A549 (cell line): ENCODE data around the gene CEP290. TPM values are rescaled to one million over a fixed set of nuclear protein-coding genes. Genes with fewer than 3 reads are reported as not detected.

ENCODE experiments used
- ATAC-seq, 2 experiments: fragments of 200-7000 bp in 1 of 2; fragments of >200 bp in 1 of 2; cut with Nextera tagmentation in 1 of 2; cut with Tn5 transposase in 1 of 2; 3 replicates each; pipeline versions ENCODE4 v1.8.0 to v1.9.1; 2018 to 2020; ENCODE audit warnings: mild to moderate bottlenecking in 1 of 2, moderate library complexity in 1 of 2
- CTCF ChIA-PET: fragments of 300-600 bp; sonication (Branson Sonifier 250); formaldehyde crosslinking; extraction: SDS; loops from one replicate; lab custom pipeline; 2021; ENCODE audit warnings: antibody characterized with exemption, inconsistent platforms; lab: Yijun Ruan, JAX
- POLR2A ChIA-PET: fragments of 350-600 bp; formaldehyde crosslinking; extraction: SDS; loops from one replicate; lab custom pipeline; 2021; ENCODE audit warnings: antibody characterized with exemption, inconsistent platforms; lab: Yijun Ruan, JAX
- DNase-seq, 2 experiments: peaks; one replicate each; pipeline versions ENCODE4 v3.0.0 to v3.0.0-alpha.2; 2011 to 2016; ENCODE audit warnings: low read depth in 1 of 2, low spot score in 1 of 2
- FAIRE-seq: peaks from 2 replicates; lab custom pipeline; 2011; peaks lifted over from hg19 to GRCh38; lab: Jason Lieb, UNC
- H3K27ac ChIP-seq, 2 experiments: fragments of >200 bp; sonication (Bioruptor Twin); formaldehyde crosslinking; 3 replicates each; pipeline ENCODE4 v1.5.1; 2016 to 2017
- H3K4me1 ChIP-seq: fragments of >200 bp; sonication (Bioruptor Twin); formaldehyde crosslinking; 3 replicates; pipeline ENCODE4 v1.6.1; 2016
- H3K4me2 ChIP-seq: fragments of >200 bp; sonication (Bioruptor Twin); formaldehyde crosslinking; 3 replicates; pipeline ENCODE4 v1.6.1; 2016
- H3K4me3 ChIP-seq: fragments of >200 bp; sonication (Bioruptor Twin); formaldehyde crosslinking; 3 replicates; pipeline ENCODE4 v1.5.1; 2016
- H3K9me3 ChIP-seq: fragments of >200 bp; sonication (Bioruptor Twin); formaldehyde crosslinking; 3 replicates; pipeline ENCODE4 v1.6.1; 2016
- BHLHE40 ChIP-seq: IDR thresholded peaks from 2 replicates; pipeline ENCODE4 v1.6.1; 2012; ENCODE audit warnings: low read depth, low read length, inconsistent platforms
- EHMT2 ChIP-seq: fragments of 200-600 bp; sonication (generic); IDR thresholded peaks from 2 replicates; pipeline ENCODE4 v1.6.1; 2016; ENCODE audit warnings: antibody characterized with exemption, low read depth, mild to moderate bottlenecking, moderate library complexity
- FOSL2 ChIP-seq, 2 experiments: fragments of 450-650 bp in 1 of 2; fragments of >200 bp in 1 of 2; sonication (Bioruptor Twin) in 1 of 2; formaldehyde crosslinking; IDR thresholded peaks; 2 replicates each; pipeline versions ENCODE4 v1.5.0 to v1.6.1; 2016 to 2020; ENCODE audit warnings: mild to moderate bottlenecking in 1 of 2, moderate library complexity in 1 of 2
- HOXB13 ChIP-seq: fragments of 250-450 bp; sonication (Bioruptor Pico); IDR thresholded peaks from 2 replicates; pipeline ENCODE4 v1.5.0; 2020; ENCODE audit warnings: low read depth, mild to moderate bottlenecking, moderate library complexity
- KDM5A ChIP-seq: fragments of 200-600 bp; sonication (generic); IDR thresholded peaks from 2 replicates; pipeline ENCODE4 v1.6.1; 2016; ENCODE audit warnings: antibody characterized with exemption, mild to moderate bottlenecking
- MAZ ChIP-seq: fragments of 150-350 bp; IDR thresholded peaks from 2 replicates; pipeline ENCODE4 v1.6.1; 2014; ENCODE audit warnings: antibody characterized with exemption, low read depth, low read length, borderline replicate concordance
- NFE2L2 ChIP-seq: fragments of 150-350 bp; conservative IDR thresholded peaks from 2 replicates; pipeline ENCODE4 v1.6.1; 2014; ENCODE audit warnings: low read length
- POLR2A ChIP-seq: IDR thresholded peaks from 2 replicates; pipeline ENCODE4 v1.6.1; 2012; ENCODE audit warnings: mild to moderate bottlenecking, low read length
- POLR2AphosphoS2 ChIP-seq: conservative IDR thresholded peaks from 2 replicates; pipeline ENCODE4 v1.6.1; 2012; ENCODE audit warnings: low read length, improper control_type of control experiment, inconsistent platforms
- RARB ChIP-seq: fragments of 250-450 bp; sonication (Bioruptor Pico); IDR thresholded peaks from 2 replicates; pipeline ENCODE4 v1.8.0; 2021; ENCODE audit warnings: mild to moderate bottlenecking, moderate library complexity
- RCOR1 ChIP-seq: fragments of 150-350 bp; IDR thresholded peaks from 2 replicates; pipeline ENCODE4 v1.6.1; 2014; ENCODE audit warnings: antibody characterized with exemption, low read length, low read depth
- RFX5 ChIP-seq: fragments of 450-650 bp; IDR thresholded peaks from 2 replicates; pipeline ENCODE4 v1.7.1; 2014; ENCODE audit warnings: antibody characterized with exemption, mild to moderate bottlenecking, moderate library complexity
- RNF2 ChIP-seq: fragments of 200-600 bp; sonication (generic); IDR thresholded peaks from 2 replicates; pipeline ENCODE4 v1.6.1; 2016; ENCODE audit warnings: low read depth, mild to moderate bottlenecking, antibody characterized with exemption, moderate library complexity, borderline replicate concordance
- SMC3 ChIP-seq: fragments of >200 bp; sonication (Bioruptor Twin); formaldehyde crosslinking; IDR thresholded peaks from 3 replicates; pipeline ENCODE4 v1.6.1; 2018; ENCODE audit warnings: inconsistent platforms
- ZC3H11A ChIP-seq: fragments of 450-650 bp; IDR thresholded peaks from 2 replicates; pipeline ENCODE4 v1.6.1; 2014; ENCODE audit warnings: antibody characterized with exemption, mild to moderate bottlenecking
- ZFP36 ChIP-seq: fragments of 450-650 bp; IDR thresholded peaks from 2 replicates; pipeline ENCODE4 v1.6.1; 2014; ENCODE audit warnings: borderline replicate concordance; ENCODE audit not compliant: partially characterized antibody
- ZNF302 ChIP-seq: fragments of 250-450 bp; sonication (Bioruptor Pico); IDR thresholded peaks from 2 replicates; pipeline ENCODE4 v1.9.0; 2021; ENCODE audit warnings: inconsistent platforms, mild to moderate bottlenecking, moderate library complexity
- ZSCAN20 ChIP-seq: fragments of 250-450 bp; sonication (Bioruptor Pico); IDR thresholded peaks from 2 replicates; pipeline ENCODE4 v1.8.0; 2022; ENCODE audit warnings: mild to moderate bottlenecking, moderate library complexity
- WGBS: methylation state at CpG from one replicate; pipeline ENCODE4 v1.1.6; 2017; ENCODE audit errors: missing lambda C conversion rate; 5-methylcytosine and 5-hydroxymethylcytosine counted together
- polyA plus RNA-seq, 4 experiments: library from polyadenylated mRNA; depleted of rRNA in 3 of 4; stranded (reverse); fragments of >200 nt; fragmentation: RNase III in 1 of 4; extraction: RNeasy Plus Mini Kit Qiagen cat#74134 plus additional on column Dnase treatment in 1 of 4; gene quantifications; 2 replicates in 3 of 4; 3 replicates in 1 of 4; pipeline ENCODE4 v1.2.3, GENCODE V29; 2011 to 2017
- TF ChIP-seq, protein P1 (sequence below): fragments of >200 bp; sonication (Bioruptor Twin); formaldehyde crosslinking; IDR thresholded peaks from 3 replicates; pipeline ENCODE4 v1.6.1; 2016
- TF ChIP-seq, protein P2 (sequence below): fragments of >200 bp; sonication (Bioruptor Twin); formaldehyde crosslinking; IDR thresholded peaks from 2 replicates; pipeline ENCODE4 v1.6.1; 2016
- TF ChIP-seq, protein P3 (sequence below): fragments of 200-600 bp; sonication (generic); IDR thresholded peaks from 2 replicates; pipeline ENCODE4 v1.6.1; 2016; ENCODE audit warnings: antibody characterized with exemption, mild to moderate bottlenecking, moderate library complexity
- TF ChIP-seq, protein P4 (sequence below): IDR thresholded peaks from 2 replicates; pipeline ENCODE4 v1.6.1; 2012
- TF ChIP-seq, protein P5 (sequence below): fragments of 250-450 bp; sonication (Bioruptor Pico); IDR thresholded peaks from 2 replicates; pipeline ENCODE4 v1.5.0; 2021; ENCODE audit warnings: mild to moderate bottlenecking, moderate library complexity, borderline replicate concordance

Gene CEP290
- polyA plus RNA-seq, 2 of the 4 experiments (the other 2 are of a cell fraction) = 6.7 to 23.1 TPM

DNA sequence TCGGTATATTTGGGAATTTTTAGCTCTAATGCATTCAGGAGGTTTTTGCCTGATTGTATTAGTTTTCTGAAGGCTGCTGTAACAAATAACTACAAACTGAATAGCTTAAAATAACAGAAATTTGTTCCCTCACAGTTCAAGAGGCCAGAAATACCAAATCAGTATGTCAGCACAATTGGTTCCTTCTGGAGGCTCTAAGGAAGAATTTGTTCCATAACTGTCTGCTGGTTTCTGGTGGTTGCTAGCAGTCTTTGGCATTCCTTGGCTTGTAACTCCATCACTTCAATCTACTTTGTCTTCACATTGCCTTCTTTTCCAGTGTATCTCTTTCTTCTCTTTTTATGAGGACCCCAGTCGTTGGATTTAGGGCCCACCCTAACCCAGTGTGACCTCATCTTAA, 21.5 kb upstream of the CEP290 start:
- H3K27ac ChIP-seq = no peak overlapping the region

DNA sequence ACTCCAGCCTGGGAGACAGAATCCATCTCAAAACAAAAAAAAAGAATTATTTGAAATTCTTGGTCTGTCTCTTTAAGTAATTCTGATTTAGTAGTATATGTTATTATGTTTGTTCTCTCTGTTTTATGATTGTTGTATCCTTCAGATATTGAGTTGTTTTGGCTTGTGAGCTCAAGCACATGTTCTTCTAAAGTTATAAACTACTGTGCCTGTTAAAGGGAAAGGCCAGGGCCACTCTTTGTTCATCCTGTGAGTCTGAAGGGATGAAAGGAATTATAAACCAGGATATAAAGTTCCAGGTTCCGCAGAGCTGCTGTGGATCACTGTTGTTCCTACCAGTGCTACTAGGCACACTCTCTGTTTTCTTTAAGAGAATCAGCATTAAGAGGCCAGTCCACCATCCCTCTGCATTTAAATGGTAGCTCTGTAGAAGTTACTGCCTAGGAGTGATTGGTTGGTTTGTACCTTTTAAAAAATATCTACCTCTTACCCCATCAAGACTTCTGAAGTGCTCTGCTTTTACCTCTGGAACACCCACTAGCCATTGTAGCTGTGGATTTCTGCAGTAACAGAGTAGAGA, 14.3 kb upstream of the CEP290 start:
- Histone ChIP-seq H3K4me3 (no peak overlapping the region), H3K27ac (peak overlapping the region in 1 of 2 experiments; percentile 55; a peak in 1 of 6 replicates), H3K4me2 (no peak overlapping the region), H3K9me3 (no peaks in the 10 kb centered on the region), H3K4me1 (no peaks in the 10 kb centered on the region)
- ATAC-seq (no peak), FAIRE-seq (no peak), DNase-seq (no peak)
- ChIA-PET POLR2A (interaction anchor here (0.7 kb wide), 1 partner anchor 11 kb away, joined by 3 read pairs; no protein-coding TSS in a partner anchor), CTCF (interaction anchor here (0.9 to 3.6 kb wide), 6 partner anchors 237 to 1306 kb away, joined by 3 to 32 read pairs (median 3); no protein-coding TSS in a partner anchor)
- 89% methylated on average over 1 of the region's 1 CpG for WGBS
- TF ChIP-seq RNF2 (no peak), FOSL2 (IDR thresholded peaks at IDR 0.05) (no peak), FOSL2 (CRISPR knock-in tag; IDR thresholded peaks at IDR 0.05) (no peak), ZC3H11A (no peak), HOXB13 (no peak), NFE2L2 (no peak), EHMT2 (no peak), ZNF302 (CRISPR knock-in tag) (no peak)
- TF ChIP-seq, protein P1, sequence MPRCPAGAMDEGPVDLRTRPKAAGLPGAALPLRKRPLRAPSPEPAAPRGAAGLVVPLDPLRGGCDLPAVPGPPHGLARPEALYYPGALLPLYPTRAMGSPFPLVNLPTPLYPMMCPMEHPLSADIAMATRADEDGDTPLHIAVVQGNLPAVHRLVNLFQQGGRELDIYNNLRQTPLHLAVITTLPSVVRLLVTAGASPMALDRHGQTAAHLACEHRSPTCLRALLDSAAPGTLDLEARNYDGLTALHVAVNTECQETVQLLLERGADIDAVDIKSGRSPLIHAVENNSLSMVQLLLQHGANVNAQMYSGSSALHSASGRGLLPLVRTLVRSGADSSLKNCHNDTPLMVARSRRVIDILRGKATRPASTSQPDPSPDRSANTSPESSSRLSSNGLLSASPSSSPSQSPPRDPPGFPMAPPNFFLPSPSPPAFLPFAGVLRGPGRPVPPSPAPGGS = no peak
- TF ChIP-seq, protein P2, sequence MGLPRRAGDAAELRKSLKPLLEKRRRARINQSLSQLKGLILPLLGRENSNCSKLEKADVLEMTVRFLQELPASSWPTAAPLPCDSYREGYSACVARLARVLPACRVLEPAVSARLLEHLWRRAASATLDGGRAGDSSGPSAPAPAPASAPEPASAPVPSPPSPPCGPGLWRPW = no peak
- TF ChIP-seq, protein P3, sequence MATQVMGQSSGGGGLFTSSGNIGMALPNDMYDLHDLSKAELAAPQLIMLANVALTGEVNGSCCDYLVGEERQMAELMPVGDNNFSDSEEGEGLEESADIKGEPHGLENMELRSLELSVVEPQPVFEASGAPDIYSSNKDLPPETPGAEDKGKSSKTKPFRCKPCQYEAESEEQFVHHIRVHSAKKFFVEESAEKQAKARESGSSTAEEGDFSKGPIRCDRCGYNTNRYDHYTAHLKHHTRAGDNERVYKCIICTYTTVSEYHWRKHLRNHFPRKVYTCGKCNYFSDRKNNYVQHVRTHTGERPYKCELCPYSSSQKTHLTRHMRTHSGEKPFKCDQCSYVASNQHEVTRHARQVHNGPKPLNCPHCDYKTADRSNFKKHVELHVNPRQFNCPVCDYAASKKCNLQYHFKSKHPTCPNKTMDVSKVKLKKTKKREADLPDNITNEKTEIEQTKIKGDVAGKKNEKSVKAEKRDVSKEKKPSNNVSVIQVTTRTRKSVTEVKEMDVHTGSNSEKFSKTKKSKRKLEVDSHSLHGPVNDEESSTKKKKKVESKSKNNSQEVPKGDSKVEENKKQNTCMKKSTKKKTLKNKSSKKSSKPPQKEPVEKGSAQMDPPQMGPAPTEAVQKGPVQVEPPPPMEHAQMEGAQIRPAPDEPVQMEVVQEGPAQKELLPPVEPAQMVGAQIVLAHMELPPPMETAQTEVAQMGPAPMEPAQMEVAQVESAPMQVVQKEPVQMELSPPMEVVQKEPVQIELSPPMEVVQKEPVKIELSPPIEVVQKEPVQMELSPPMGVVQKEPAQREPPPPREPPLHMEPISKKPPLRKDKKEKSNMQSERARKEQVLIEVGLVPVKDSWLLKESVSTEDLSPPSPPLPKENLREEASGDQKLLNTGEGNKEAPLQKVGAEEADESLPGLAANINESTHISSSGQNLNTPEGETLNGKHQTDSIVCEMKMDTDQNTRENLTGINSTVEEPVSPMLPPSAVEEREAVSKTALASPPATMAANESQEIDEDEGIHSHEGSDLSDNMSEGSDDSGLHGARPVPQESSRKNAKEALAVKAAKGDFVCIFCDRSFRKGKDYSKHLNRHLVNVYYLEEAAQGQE = no peak
- TF ChIP-seq, protein P4, sequence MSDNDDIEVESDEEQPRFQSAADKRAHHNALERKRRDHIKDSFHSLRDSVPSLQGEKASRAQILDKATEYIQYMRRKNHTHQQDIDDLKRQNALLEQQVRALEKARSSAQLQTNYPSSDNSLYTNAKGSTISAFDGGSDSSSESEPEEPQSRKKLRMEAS = no peak

More for the DNA sequence above, 21.5 kb upstream of the CEP290 start:
- H3K4me3 ChIP-seq = no peak overlapping the region
- no peak for ATAC-seq
- no peaks in the 10 kb centered on the region for H3K9me3 ChIP-seq
- no peak for DNase-seq
- no peaks in the 10 kb centered on the region for H3K4me1 ChIP-seq
- CTCF ChIA-PET = no interaction called here
- 89% methylated on average over 2 of the region's 2 CpGs for WGBS
- no peak for TF ChIP-seq KDM5A
- TF ChIP-seq SMC3 = no peak
- TF ChIP-seq, protein P3 = no peak
- no peak for TF ChIP-seq POLR2AphosphoS2
- TF ChIP-seq, protein P2 = no peak
- no peak for TF ChIP-seq POLR2A
- TF ChIP-seq ZFP36 = no peak
- TF ChIP-seq, protein P1 = no peak
- TF ChIP-seq RCOR1 = no peak
- no peak for TF ChIP-seq RFX5
- TF ChIP-seq ZSCAN20 (CRISPR knock-in tag) = no peak
- no peak for TF ChIP-seq BHLHE40
- TF ChIP-seq MAZ = no peak
- TF ChIP-seq, protein P5, sequence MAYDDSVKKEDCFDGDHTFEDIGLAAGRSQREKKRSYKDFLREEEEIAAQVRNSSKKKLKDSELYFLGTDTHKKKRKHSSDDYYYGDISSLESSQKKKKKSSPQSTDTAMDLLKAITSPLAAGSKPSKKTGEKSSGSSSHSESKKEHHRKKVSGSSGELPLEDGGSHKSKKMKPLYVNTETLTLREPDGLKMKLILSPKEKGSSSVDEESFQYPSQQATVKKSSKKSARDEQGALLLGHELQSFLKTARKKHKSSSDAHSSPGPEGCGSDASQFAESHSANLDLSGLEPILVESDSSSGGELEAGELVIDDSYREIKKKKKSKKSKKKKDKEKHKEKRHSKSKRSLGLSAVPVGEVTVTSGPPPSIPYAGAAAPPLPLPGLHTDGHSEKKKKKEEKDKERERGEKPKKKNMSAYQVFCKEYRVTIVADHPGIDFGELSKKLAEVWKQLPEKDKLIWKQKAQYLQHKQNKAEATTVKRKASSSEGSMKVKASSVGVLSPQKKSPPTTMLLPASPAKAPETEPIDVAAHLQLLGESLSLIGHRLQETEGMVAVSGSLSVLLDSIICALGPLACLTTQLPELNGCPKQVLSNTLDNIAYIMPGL (CRISPR knock-in tag) = no peak
- no peak for TF ChIP-seq RARB
- no peak overlapping the region for H3K4me2 ChIP-seq
- POLR2A ChIA-PET = no interaction called here
- FAIRE-seq = no peak
